GM12891 (cell line): ENCODE measurements around the gene NDP.

Experiments used
- PAX5 ChIP-seq: IDR thresholded peaks from 2 replicates; pipeline ENCODE4 v1.6.1; 2011; ENCODE audit warnings: low read length, moderate library complexity, mild to moderate bottlenecking; ENCODE audit not compliant: insufficient read depth, severe bottlenecking
- POLR2A ChIP-seq: IDR thresholded peaks from 2 replicates; pipeline ENCODE4 v1.6.1; 2011; ENCODE audit warnings: low read depth, low read length, control low read depth
- POLR2AphosphoS5 ChIP-seq: IDR thresholded peaks from 2 replicates; pipeline ENCODE4 v1.6.1; 2011; ENCODE audit warnings: low read depth, low read length, control low read depth
- TAF1 ChIP-seq: IDR thresholded peaks from 2 replicates; pipeline ENCODE4 v1.6.1; 2011; ENCODE audit warnings: low read depth, low read length, control low read depth

DNA sequence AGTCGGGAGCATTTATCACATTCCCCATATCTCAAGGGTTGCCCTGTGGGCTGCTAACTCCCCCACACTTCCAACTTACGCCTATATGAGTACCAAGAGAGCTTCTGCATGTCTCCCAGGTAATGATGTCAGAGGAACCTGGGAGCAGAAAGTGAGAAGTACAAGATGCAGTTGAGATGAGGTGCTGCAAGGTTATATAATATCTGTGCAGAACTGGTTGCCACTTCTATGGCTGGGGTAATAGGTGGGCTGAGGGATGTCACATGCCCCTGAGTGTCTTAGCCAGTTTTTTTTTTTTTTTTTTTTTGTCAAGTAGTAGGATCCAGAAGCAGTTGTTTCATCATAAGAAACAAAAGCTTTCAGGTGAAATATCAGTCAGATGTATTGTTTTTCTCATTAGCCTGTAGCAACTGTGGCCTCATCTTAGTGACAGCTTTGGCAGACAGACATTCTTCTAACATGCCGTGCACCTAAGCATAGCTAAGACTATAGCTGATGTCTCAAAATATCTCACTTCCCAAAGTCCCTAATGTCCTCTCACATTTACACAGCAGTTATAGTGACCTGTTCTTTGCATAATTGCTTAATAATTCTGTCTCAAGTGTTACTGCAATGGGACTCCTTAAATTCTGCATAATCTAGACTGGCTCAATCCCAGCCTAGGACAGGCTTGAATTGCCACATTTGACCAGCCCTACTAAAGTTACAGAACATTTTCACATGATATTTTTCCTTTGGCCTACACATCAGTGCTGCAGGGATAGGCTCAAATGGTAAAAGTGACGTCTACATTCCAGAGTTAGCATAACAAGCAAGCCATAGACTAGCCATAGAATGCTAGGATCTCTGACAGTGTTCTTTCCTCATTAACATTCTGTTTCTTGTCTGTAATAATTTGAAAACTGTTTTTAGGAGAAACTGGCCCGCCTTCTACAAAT is 73.0 kb downstream of the NDP start:
- TF ChIP-seq POLR2A, result no peak
- TF ChIP-seq PAX5, result no peak
- no peak for TF ChIP-seq POLR2AphosphoS5
- TF ChIP-seq TAF1, result no peak
